Measurements from ENCODE around the gene GPR171.

GRCh38 chr3:151205482-151205881 lies 2.5 kb upstream of the GPR171 start:
- TF ChIP-seq CTCF (IDR thresholded peaks at IDR 0.05 in 4 of 5, conservative IDR thresholded peaks at IDR 0.05 in 1 of 5), result no peak
- no peak for TF ChIP-seq POLR2A (IDR thresholded peaks at IDR 0.05)

Data from gastrocnemius medialis (tissue), 4 donors.